ENCODE measurements around the gene LIMK2. TPM values are rescaled to one million over a fixed set of nuclear protein-coding genes. Genes with fewer than 3 reads are reported as not detected.

The LIMK2 gene
- total and polyA plus RNA-seq, 10 of the 15 experiments (the other 5 are each of a cell fraction or from before 2014, with no cell fraction given): 2.9 to 40.4 (median 26.7) TPM

GRCh38 chr22:31328544-31328960 is 116.5 kb downstream of the LIMK2 start:
- Histone ChIP-seq H3K79me2 (ENCODE audit: control insufficient read depth, insufficient read depth, low read length) (no peaks in the 10 kb centered on the region), H3K4me2 (ENCODE audit: control insufficient read depth, insufficient read depth) (no peak overlapping the region), H3K9me3 (replicated peaks; ENCODE audit: control insufficient read depth, insufficient read depth, low read length) (no peaks in the 10 kb centered on the region), H3K36me3 (ENCODE audit: control insufficient read depth in 2 of 2, insufficient read depth in 2 of 2, low read length in 1 of 2) (peaks cover 21 to 23% of the 10 kb centered on the region in 2 experiments), H3K9ac (ENCODE audit: control insufficient read depth, insufficient read depth, low read length) (no peak overlapping the region), H4K20me1 (ENCODE audit: control insufficient read depth, insufficient read depth) (no peaks in the 10 kb centered on the region), H3K27ac (ENCODE audit: control insufficient read depth, insufficient read depth) (no peak overlapping the region), H3K4me1 (ENCODE audit: control insufficient read depth, insufficient read depth, low read length) (no peaks in the 10 kb centered on the region), H3K4me3 (no peak overlapping the region), H3K27me3 (replicated peaks in 1 of 2; ENCODE audit: control insufficient read depth in 2 of 2, insufficient read depth in 2 of 2, low read length in 1 of 2) (no peaks in the 10 kb centered on the region), H2AFZ (ENCODE audit: control insufficient read depth, low read depth, low read length) (no peak overlapping the region)
- intact Hi-C loops (cut with micrococcal nuclease; ENCODE audit: unreplicated experiment): no loop called here
- ATAC-seq (no peak), DNase-seq (ENCODE audit: low read depth, low spot score) (no peak), FAIRE-seq (no peak)
- CTCF ChIA-PET: no interaction called here
- SMC1A ChIA-PET (ENCODE audit: uncharacterized antibody, unreplicated experiment): no interaction called here
- RAD21 ChIA-PET (ENCODE audit: unreplicated experiment): no interaction called here
- BruUV-seq (replicated peaks): no TSS peak
- in situ Hi-C loops (cut with MboI): no loop called here
- POLR2A ChIA-PET: no interaction called here
- no peak for TF ChIP-seq SMAD5 (IDR thresholded peaks at IDR 0.05; ENCODE audit: low read depth)
- WGBS (ENCODE audit: insufficient coverage, insufficient replicate concordance, low lambda C conversion rate, missing lambda C conversion rate): 95% methylated on average over 13 of the region's 13 CpGs

- BruUV-seq (replicated peaks): no TSS peak
- H4K20me1 ChIP-seq (ENCODE audit: control insufficient read depth, insufficient read depth): no peaks in the 10 kb centered on the region
- TF ChIP-seq ZNF207 (IDR thresholded peaks at IDR 0.05; ENCODE audit: borderline replicate concordance) (no peak), SIN3A (IDR thresholded peaks at IDR 0.05; ENCODE audit: low read depth, low read length) (no peak), RELA (IDR thresholded peaks at IDR 0.05; ENCODE audit: borderline replicate concordance, partially characterized antibody) (no peak)
- H3K36me3 ChIP-seq (ENCODE audit: control insufficient read depth in 2 of 2, insufficient read depth in 2 of 2, low read length in 1 of 2): peaks cover 21 to 22% of the 10 kb centered on the region in 2 experiments
- no peak overlapping the region for H3K4me3 ChIP-seq
- no peaks in the 10 kb centered on the region for H3K79me2 ChIP-seq (ENCODE audit: control insufficient read depth, insufficient read depth, low read length)
- H2AFZ ChIP-seq (ENCODE audit: control insufficient read depth, low read depth, low read length): no peak overlapping the region
- 75% methylated on average over 4 of the region's 4 CpGs for WGBS (ENCODE audit: insufficient coverage, insufficient replicate concordance, low lambda C conversion rate, missing lambda C conversion rate)
- no peaks in the 10 kb centered on the region for H3K9me3 ChIP-seq (replicated peaks; ENCODE audit: control insufficient read depth, insufficient read depth, low read length)
- ATAC-seq: no peak
- RAD21 ChIA-PET (ENCODE audit: unreplicated experiment): no interaction called here
- intact Hi-C loops (cut with micrococcal nuclease; ENCODE audit: unreplicated experiment) (no loop called here), in situ Hi-C loops (cut with MboI) (no loop called here)
- no peak for DNase-seq (ENCODE audit: low read depth, low spot score)
- H3K27me3 ChIP-seq (replicated peaks in 1 of 2; ENCODE audit: control insufficient read depth in 2 of 2, insufficient read depth in 2 of 2, low read length in 1 of 2): no peaks in the 10 kb centered on the region
- FAIRE-seq: no peak
- SMC1A ChIA-PET (ENCODE audit: uncharacterized antibody, unreplicated experiment): no interaction called here
- no peak overlapping the region for H3K27ac ChIP-seq (ENCODE audit: control insufficient read depth, insufficient read depth)
- CTCF ChIA-PET: no interaction called here
- no peak overlapping the region for H3K4me2 ChIP-seq (ENCODE audit: control insufficient read depth, insufficient read depth)
- POLR2A ChIA-PET: no interaction called here
- no peak overlapping the region for H3K9ac ChIP-seq (ENCODE audit: control insufficient read depth, insufficient read depth, low read length)
- H3K4me1 ChIP-seq (ENCODE audit: control insufficient read depth, insufficient read depth, low read length): no peaks in the 10 kb centered on the region
Measured at GRCh38 chr22:31329029-31329428, 116.9 kb downstream of the LIMK2 start.

Small RNA genes within 50 kb of the gene (small RNA-seq; reads per million reads assigned to genes)
- gene RF00019 (not detected), gene RNA5SP496 (0.12 reads per million), gene RNU6-1128P (not detected)

Other genes starting within 250 kb of the LIMK2 start
Only the 7 nearest of the 10 such genes appear.
- 7.7 and 10.2 TPM in 2 replicates for gene SMTN, start 131.0 kb upstream of the LIMK2 start, total RNA-seq (2014; rRNA removed)
- 2.1 and 3.7 TPM in 2 replicates for gene SMTN, start 131.0 kb upstream of the LIMK2 start, total RNA-seq (2014; rRNA removed; fragmentation: Illumina TruSeq; extraction: Trizol)
- gene SMTN, start 131.0 kb upstream of the LIMK2 start, total RNA-seq (2021): 19.8 and 21.9 TPM in 2 replicates
- gene SMTN, start 131.0 kb upstream of the LIMK2 start, polyA plus RNA-seq (2011; rRNA removed): 3.2 and 4.7 TPM in 2 replicates
- 1.7 and 3.0 TPM in 2 replicates for gene SMTN, start 131.0 kb upstream of the LIMK2 start, polyA plus RNA-seq (2014; fragmentation: Illumina TruSeq; extraction: Trizol)
- 1 to 10 TPM in 1 of 2 experiments, under 1 TPM in 1; 0.92 to 2.6 TPM for gene SMTN, start 131.0 kb upstream of the LIMK2 start, polyA plus RNA-seq (2014; fragmentation: Nextera tagmentation; extraction: Ambion mirVana)
- gene SMTN, start 131.0 kb upstream of the LIMK2 start, polyA plus RNA-seq (2014; rRNA removed): 4.9 and 8.2 TPM in 2 replicates
- gene SMTN, start 131.0 kb upstream of the LIMK2 start, polyA plus RNA-seq (2016; fragmentation: Nextera tagmentation; extraction: Ambion mirVana): 10 to 100 TPM; 16.4 to 20.9 TPM
- 2.3 and 3.3 TPM in 2 replicates for gene SELENOM, start 104.7 kb upstream of the LIMK2 start, total RNA-seq (2014; rRNA removed)
- gene SELENOM, start 104.7 kb upstream of the LIMK2 start, total RNA-seq (2014; rRNA removed; fragmentation: Illumina TruSeq; extraction: Trizol): 1.3 and 1.7 TPM in 2 replicates
- 2.2 and 2.8 TPM in 2 replicates for gene SELENOM, start 104.7 kb upstream of the LIMK2 start, total RNA-seq (2021)
- 0.78 and 1.2 TPM in 2 replicates for gene SELENOM, start 104.7 kb upstream of the LIMK2 start, polyA plus RNA-seq (2011; rRNA removed)
- 0.24 and 0.93 TPM in 2 replicates for gene SELENOM, start 104.7 kb upstream of the LIMK2 start, polyA plus RNA-seq (2014; fragmentation: Illumina TruSeq; extraction: Trizol)
- gene SELENOM, start 104.7 kb upstream of the LIMK2 start, polyA plus RNA-seq (2014; fragmentation: Nextera tagmentation; extraction: Ambion mirVana): 1 to 10 TPM in 1 of 2 experiments, under 1 TPM in 1; 0.80 to 1.3 TPM
- gene SELENOM, start 104.7 kb upstream of the LIMK2 start, polyA plus RNA-seq (2014; rRNA removed): 5.6 and 8.3 TPM in 2 replicates
- 1 to 10 TPM; 3.8 to 5.2 TPM for gene SELENOM, start 104.7 kb upstream of the LIMK2 start, polyA plus RNA-seq (2016; fragmentation: Nextera tagmentation; extraction: Ambion mirVana)
- gene INPP5J, start 89.3 kb upstream of the LIMK2 start, total RNA-seq (2014; rRNA removed): 1.7 TPM in 2 replicates
- 1.2 and 1.3 TPM in 2 replicates for gene INPP5J, start 89.3 kb upstream of the LIMK2 start, total RNA-seq (2014; rRNA removed; fragmentation: Illumina TruSeq; extraction: Trizol)
- gene INPP5J, start 89.3 kb upstream of the LIMK2 start, total RNA-seq (2021): 1.9 and 2.6 TPM in 2 replicates
- gene INPP5J, start 89.3 kb upstream of the LIMK2 start, polyA plus RNA-seq (2011; rRNA removed): 0.07 and 0.26 TPM in 2 replicates
- gene INPP5J, start 89.3 kb upstream of the LIMK2 start, polyA plus RNA-seq (2014; fragmentation: Illumina TruSeq; extraction: Trizol): 0.44 and 1.7 TPM in 2 replicates
- under 1 TPM in 1 of 2 experiments, not detected in 1; 0.18 TPM for gene INPP5J, start 89.3 kb upstream of the LIMK2 start, polyA plus RNA-seq (2014; fragmentation: Nextera tagmentation; extraction: Ambion mirVana)
- gene INPP5J, start 89.3 kb upstream of the LIMK2 start, polyA plus RNA-seq (2014; rRNA removed): 2.2 and 2.8 TPM in 2 replicates
- gene INPP5J, start 89.3 kb upstream of the LIMK2 start, polyA plus RNA-seq (2016; fragmentation: Nextera tagmentation; extraction: Ambion mirVana): 1 to 10 TPM; 1.1 to 1.5 TPM
- not detected in 2 replicates for gene PLA2G3, start 71.8 kb upstream of the LIMK2 start, total RNA-seq (2014; rRNA removed)
- not detected in 2 replicates for gene PLA2G3, start 71.8 kb upstream of the LIMK2 start, total RNA-seq (2014; rRNA removed; fragmentation: Illumina TruSeq; extraction: Trizol)
- not detected in 2 replicates for gene PLA2G3, start 71.8 kb upstream of the LIMK2 start, total RNA-seq (2021)
- gene PLA2G3, start 71.8 kb upstream of the LIMK2 start, polyA plus RNA-seq (2011; rRNA removed): 0.04 TPM in 1 of 2 replicates, not detected in the other
- gene PLA2G3, start 71.8 kb upstream of the LIMK2 start, polyA plus RNA-seq (2014; fragmentation: Illumina TruSeq; extraction: Trizol): not detected in 2 replicates
- not detected for gene PLA2G3, start 71.8 kb upstream of the LIMK2 start, polyA plus RNA-seq (2014; fragmentation: Nextera tagmentation; extraction: Ambion mirVana)
- gene PLA2G3, start 71.8 kb upstream of the LIMK2 start, polyA plus RNA-seq (2014; rRNA removed): not detected in 2 replicates
- gene PLA2G3, start 71.8 kb upstream of the LIMK2 start, polyA plus RNA-seq (2016; fragmentation: Nextera tagmentation; extraction: Ambion mirVana): not detected
- 15.6 and 18.7 TPM in 2 replicates for gene RNF185, start 52.1 kb upstream of the LIMK2 start, total RNA-seq (2014; rRNA removed)
- 18.6 and 19.1 TPM in 2 replicates for gene RNF185, start 52.1 kb upstream of the LIMK2 start, total RNA-seq (2014; rRNA removed; fragmentation: Illumina TruSeq; extraction: Trizol)
- gene RNF185, start 52.1 kb upstream of the LIMK2 start, total RNA-seq (2021): 22.1 and 22.9 TPM in 2 replicates
- 32.6 and 34.7 TPM in 2 replicates for gene RNF185, start 52.1 kb upstream of the LIMK2 start, polyA plus RNA-seq (2011; rRNA removed)
- gene RNF185, start 52.1 kb upstream of the LIMK2 start, polyA plus RNA-seq (2014; fragmentation: Illumina TruSeq; extraction: Trizol): 29.0 and 31.2 TPM in 2 replicates
- gene RNF185, start 52.1 kb upstream of the LIMK2 start, polyA plus RNA-seq (2014; fragmentation: Nextera tagmentation; extraction: Ambion mirVana): 10 to 100 TPM in 1 of 2 experiments, 1 to 10 TPM in 1; 7.7 to 10.8 TPM
- 20.2 and 23.1 TPM in 2 replicates for gene RNF185, start 52.1 kb upstream of the LIMK2 start, polyA plus RNA-seq (2014; rRNA removed)
- gene RNF185, start 52.1 kb upstream of the LIMK2 start, polyA plus RNA-seq (2016; fragmentation: Nextera tagmentation; extraction: Ambion mirVana): 10 to 100 TPM; 26.8 to 28.9 TPM
- gene PIK3IP1, start 80.2 kb downstream of the LIMK2 start, total RNA-seq (2014; rRNA removed): 3.4 and 3.6 TPM in 2 replicates
- 2.3 and 2.6 TPM in 2 replicates for gene PIK3IP1, start 80.2 kb downstream of the LIMK2 start, total RNA-seq (2014; rRNA removed; fragmentation: Illumina TruSeq; extraction: Trizol)
- gene PIK3IP1, start 80.2 kb downstream of the LIMK2 start, total RNA-seq (2021): 3.8 and 4.1 TPM in 2 replicates
- 5.6 and 6.5 TPM in 2 replicates for gene PIK3IP1, start 80.2 kb downstream of the LIMK2 start, polyA plus RNA-seq (2011; rRNA removed)
- 1.2 and 2.4 TPM in 2 replicates for gene PIK3IP1, start 80.2 kb downstream of the LIMK2 start, polyA plus RNA-seq (2014; fragmentation: Illumina TruSeq; extraction: Trizol)
- gene PIK3IP1, start 80.2 kb downstream of the LIMK2 start, polyA plus RNA-seq (2014; fragmentation: Nextera tagmentation; extraction: Ambion mirVana): under 1 TPM; 0.77 to 0.80 TPM
- 2.4 and 2.9 TPM in 2 replicates for gene PIK3IP1, start 80.2 kb downstream of the LIMK2 start, polyA plus RNA-seq (2014; rRNA removed)
- 1 to 10 TPM; 3.0 to 3.1 TPM for gene PIK3IP1, start 80.2 kb downstream of the LIMK2 start, polyA plus RNA-seq (2016; fragmentation: Nextera tagmentation; extraction: Ambion mirVana)
- 20.4 and 22.3 TPM in 2 replicates for gene PATZ1, start 134.0 kb downstream of the LIMK2 start, total RNA-seq (2014; rRNA removed)
- 12.3 and 12.5 TPM in 2 replicates for gene PATZ1, start 134.0 kb downstream of the LIMK2 start, total RNA-seq (2014; rRNA removed; fragmentation: Illumina TruSeq; extraction: Trizol)
- 27.3 and 32.7 TPM in 2 replicates for gene PATZ1, start 134.0 kb downstream of the LIMK2 start, total RNA-seq (2021)
- 10.6 and 15.3 TPM in 2 replicates for gene PATZ1, start 134.0 kb downstream of the LIMK2 start, polyA plus RNA-seq (2011; rRNA removed)
- gene PATZ1, start 134.0 kb downstream of the LIMK2 start, polyA plus RNA-seq (2014; fragmentation: Illumina TruSeq; extraction: Trizol): 14.3 and 17.3 TPM in 2 replicates
- gene PATZ1, start 134.0 kb downstream of the LIMK2 start, polyA plus RNA-seq (2014; fragmentation: Nextera tagmentation; extraction: Ambion mirVana): 1 to 10 TPM; 3.6 to 4.5 TPM
- gene PATZ1, start 134.0 kb downstream of the LIMK2 start, polyA plus RNA-seq (2014; rRNA removed): 17.7 and 21.2 TPM in 2 replicates
- gene PATZ1, start 134.0 kb downstream of the LIMK2 start, polyA plus RNA-seq (2016; fragmentation: Nextera tagmentation; extraction: Ambion mirVana): 1 to 10 TPM; 4.4 to 5.0 TPM

Data from GM12878 (cell line).